Transverse colon (tissue), 4 donors: ENCODE measurements around the gene GREM2. TPM values are rescaled to one million over a fixed set of nuclear protein-coding genes. Genes with fewer than 3 reads are reported as not detected.

ENCODE experiments used
- DNase-seq: peaks from one replicate; pipeline ENCODE4 v3.0.0-alpha.2; 2019
- H3K27ac ChIP-seq, 4 donors: fragments of 200-600 bp; sonication (generic); 2 replicates each; pipeline ENCODE4 v1.5.1; 2016 to 2018; ENCODE audit warnings: inconsistent platforms in 4 of 4
- H3K27me3 ChIP-seq: fragments of 200-600 bp; sonication (generic); 2 replicates; pipeline ENCODE4 v1.5.1; 2017; ENCODE audit warnings: inconsistent platforms
- H3K36me3 ChIP-seq, 4 donors: fragments of 200-600 bp; sonication (generic); 2 replicates each; pipeline ENCODE4 v1.5.1; 2017 to 2019; ENCODE audit warnings: inconsistent platforms in 4 of 4
- H3K4me1 ChIP-seq, 4 donors: fragments of 200-600 bp; sonication (generic); 2 replicates each; pipeline ENCODE4 v1.5.1; 2017 to 2020; ENCODE audit warnings: inconsistent platforms in 4 of 4
- H3K4me3 ChIP-seq, 4 donors: fragments of 200-600 bp; sonication (generic); 1 replicate in 1 of 4; 2 replicates in 3 of 4; pipeline versions ENCODE4 v1.5.1 to v1.6.1; 2017 to 2019; ENCODE audit warnings: inconsistent platforms in 4 of 4
- H3K9me3 ChIP-seq, 2 donors: fragments of 200-600 bp; sonication (generic); 2 replicates each; pipeline ENCODE4 v1.5.1; 2017 to 2019; ENCODE audit warnings: inconsistent platforms in 2 of 2
- EP300 ChIP-seq: sonication (generic); formaldehyde crosslinking; IDR thresholded peaks from one replicate; pipeline ENCODE4 v1.6.1; 2017; ENCODE audit warnings: antibody characterized with exemption, low read depth
- POLR2A ChIP-seq: fragments of 450-650 bp; IDR thresholded peaks from one replicate; pipeline ENCODE4 v1.6.1; 2016; ENCODE audit warnings: antibody characterized with exemption, mild to moderate bottlenecking, moderate library complexity
- POLR2AphosphoS5 ChIP-seq, 3 donors: sonication (generic); formaldehyde crosslinking; IDR thresholded peaks; one replicate each; pipeline ENCODE4 v1.6.1; 2016; ENCODE audit warnings: antibody characterized with exemption in 3 of 3
- WGBS, 2 donors: methylation state at CpG; one replicate each; pipeline ENCODE4 v1.1.5; 2018; ENCODE audit warnings: low coverage in 1 of 2; 5-methylcytosine and 5-hydroxymethylcytosine counted together
- in situ Hi-C, 4 donors: fragments of 200-750 bp; cut with MboI; loops; one replicate each; pipeline versions ENCODE4 v1.15.0 to v1.15.1; 2017; ENCODE audit warnings: low sequenced_read_pairs in 3 of 4, low pct_ligation_motif_present in 1 of 4, low pct_unique_long_range_greater_than_20kb in 1 of 4
- intact Hi-C: fragments of 100-400 bp; cut with DNase I; formaldehyde crosslinking; loops from one replicate; pipeline ENCODE4 v1.15.1; 2023; ENCODE audit warnings: low total_unique reads
- total RNA-seq, 4 donors: library from RNA; depleted of rRNA; stranded (reverse); fragments of >200 nt; gene quantifications; one replicate each; pipeline ENCODE4 v1.1.0, GENCODE V29; 2016
- TF ChIP-seq, protein P1 (sequence below), 5 experiments: fragments of 200-600 bp in 3 of 5; fragments of 450-650 bp in 2 of 5; sonication (generic) in 3 of 5; IDR thresholded peaks; 1 replicate in 2 of 5; 2 replicates in 3 of 5; pipeline ENCODE4 v1.5.1; 2016 to 2017; ENCODE audit warnings: antibody characterized with exemption in 5 of 5, inconsistent platforms in 3 of 5, mild to moderate bottlenecking in 2 of 5, moderate library complexity in 1 of 5

GREM2 gene
- total RNA-seq, 4 donors from 2014 or later = 2.8 to 13.1 (median 4.9) TPM

DNA sequence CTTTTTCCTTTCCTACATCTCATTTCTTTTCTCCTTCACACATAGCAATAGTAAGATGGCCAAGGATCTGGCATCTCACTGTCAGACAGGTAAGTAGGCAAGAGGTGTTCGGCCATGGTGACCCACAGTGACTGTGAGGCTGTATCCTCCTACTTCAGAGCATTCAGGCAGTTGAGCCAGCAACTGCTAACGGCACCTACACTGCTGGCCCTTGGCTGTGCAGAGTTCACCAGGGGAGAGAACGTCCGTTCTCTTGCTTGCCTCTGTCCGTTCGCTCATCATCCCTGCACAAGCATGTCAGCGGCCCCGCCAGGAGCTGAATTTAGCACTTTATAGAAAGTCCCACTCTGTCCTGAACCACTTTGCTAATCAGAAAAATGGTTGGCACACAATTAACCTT, 113.6 kb downstream of the GREM2 start:
- in situ Hi-C loops = no loop called here
- 87 to 90% methylated on average over 6 to 8 of the region's 8 CpGs for WGBS, 2 donors
- no peak overlapping the region for H3K4me3 ChIP-seq
- no peak overlapping the region for H3K27ac ChIP-seq
- H3K4me1 ChIP-seq = no peaks in the 10 kb centered on the region
- intact Hi-C loops = no loop called here
- no peak for DNase-seq
- H3K36me3 ChIP-seq = no peaks in the 10 kb centered on the region
- no peaks in the 10 kb centered on the region for H3K9me3 ChIP-seq
- no peaks in the 10 kb centered on the region for H3K27me3 ChIP-seq
- TF ChIP-seq POLR2AphosphoS5 (IDR thresholded peaks at IDR 0.05) (no peak), POLR2A (no peak), EP300 (no peak)
- TF ChIP-seq, protein P1, sequence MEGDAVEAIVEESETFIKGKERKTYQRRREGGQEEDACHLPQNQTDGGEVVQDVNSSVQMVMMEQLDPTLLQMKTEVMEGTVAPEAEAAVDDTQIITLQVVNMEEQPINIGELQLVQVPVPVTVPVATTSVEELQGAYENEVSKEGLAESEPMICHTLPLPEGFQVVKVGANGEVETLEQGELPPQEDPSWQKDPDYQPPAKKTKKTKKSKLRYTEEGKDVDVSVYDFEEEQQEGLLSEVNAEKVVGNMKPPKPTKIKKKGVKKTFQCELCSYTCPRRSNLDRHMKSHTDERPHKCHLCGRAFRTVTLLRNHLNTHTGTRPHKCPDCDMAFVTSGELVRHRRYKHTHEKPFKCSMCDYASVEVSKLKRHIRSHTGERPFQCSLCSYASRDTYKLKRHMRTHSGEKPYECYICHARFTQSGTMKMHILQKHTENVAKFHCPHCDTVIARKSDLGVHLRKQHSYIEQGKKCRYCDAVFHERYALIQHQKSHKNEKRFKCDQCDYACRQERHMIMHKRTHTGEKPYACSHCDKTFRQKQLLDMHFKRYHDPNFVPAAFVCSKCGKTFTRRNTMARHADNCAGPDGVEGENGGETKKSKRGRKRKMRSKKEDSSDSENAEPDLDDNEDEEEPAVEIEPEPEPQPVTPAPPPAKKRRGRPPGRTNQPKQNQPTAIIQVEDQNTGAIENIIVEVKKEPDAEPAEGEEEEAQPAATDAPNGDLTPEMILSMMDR (IDR thresholded peaks at IDR 0.05) = no peak

DNA sequence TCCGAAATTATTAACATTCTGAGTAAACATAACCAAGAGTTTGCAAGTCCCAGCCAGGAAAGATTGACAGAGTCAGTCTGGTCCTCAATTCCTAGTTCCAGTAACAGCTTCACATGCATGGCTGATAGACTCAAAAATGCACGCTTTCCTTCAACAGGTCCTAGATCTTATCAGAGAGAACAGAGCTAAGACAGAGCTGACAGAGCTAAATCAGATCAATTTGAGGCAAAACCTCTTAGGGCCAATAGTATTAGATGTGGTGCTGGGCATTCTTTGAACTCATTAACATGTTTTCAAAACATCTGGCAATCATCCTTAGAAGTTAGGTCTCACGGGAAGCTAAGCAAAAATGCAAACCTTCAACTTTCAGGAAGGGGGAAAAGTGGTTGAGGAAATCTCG, 114.0 kb downstream of the GREM2 start:
- H3K36me3 ChIP-seq = no peaks in the 10 kb centered on the region
- intact Hi-C loops (no loop called here), in situ Hi-C loops (no loop called here)
- WGBS, 2 donors = 73 to 80% methylated on average over 4 of the region's 4 CpGs
- TF ChIP-seq POLR2AphosphoS5 (IDR thresholded peaks at IDR 0.05) = no peak
- TF ChIP-seq, protein P1 (IDR thresholded peaks at IDR 0.05) = no peak
- no peak for TF ChIP-seq EP300
- no peak for TF ChIP-seq POLR2A
- DNase-seq = no peak
- H3K27me3 ChIP-seq = no peaks in the 10 kb centered on the region
- H3K9me3 ChIP-seq = no peaks in the 10 kb centered on the region
- H3K27ac ChIP-seq = no peak overlapping the region
- no peak overlapping the region for H3K4me3 ChIP-seq
- H3K4me1 ChIP-seq = no peaks in the 10 kb centered on the region

DNA sequence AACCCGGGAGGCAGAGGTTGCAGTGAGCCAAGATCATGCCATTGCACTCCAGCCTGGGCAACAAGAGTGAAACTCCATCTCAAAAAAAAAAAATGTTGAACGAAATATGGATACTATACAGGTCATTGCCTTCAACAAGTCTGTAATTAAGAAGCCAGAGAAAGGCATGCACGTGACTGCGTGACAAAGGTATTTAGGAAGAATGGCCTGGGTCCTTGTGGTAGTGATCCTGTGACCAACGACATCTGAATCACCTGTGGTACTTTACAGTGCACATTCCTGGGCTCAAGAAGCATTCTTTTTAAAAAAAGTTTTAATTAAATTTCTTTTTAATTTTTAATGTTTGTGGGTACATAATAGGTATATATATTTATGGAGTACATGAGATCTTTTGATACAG, 115.0 kb downstream of the GREM2 start:
- in situ Hi-C loops = no loop called here
- intact Hi-C loops = no loop called here
- Histone ChIP-seq H3K4me1 (no peaks in the 10 kb centered on the region), H3K9me3 (no peaks in the 10 kb centered on the region), H3K4me3 (no peak overlapping the region), H3K27me3 (no peaks in the 10 kb centered on the region), H3K27ac (no peak overlapping the region), H3K36me3 (no peaks in the 10 kb centered on the region)
- 83 to 92% methylated on average over 5 of the region's 5 CpGs for WGBS, 2 donors
- TF ChIP-seq EP300 (no peak), POLR2AphosphoS5 (IDR thresholded peaks at IDR 0.05) (no peak), POLR2A (no peak)
- TF ChIP-seq, protein P1 (IDR thresholded peaks at IDR 0.05) = no peak
- no peak for DNase-seq

DNA sequence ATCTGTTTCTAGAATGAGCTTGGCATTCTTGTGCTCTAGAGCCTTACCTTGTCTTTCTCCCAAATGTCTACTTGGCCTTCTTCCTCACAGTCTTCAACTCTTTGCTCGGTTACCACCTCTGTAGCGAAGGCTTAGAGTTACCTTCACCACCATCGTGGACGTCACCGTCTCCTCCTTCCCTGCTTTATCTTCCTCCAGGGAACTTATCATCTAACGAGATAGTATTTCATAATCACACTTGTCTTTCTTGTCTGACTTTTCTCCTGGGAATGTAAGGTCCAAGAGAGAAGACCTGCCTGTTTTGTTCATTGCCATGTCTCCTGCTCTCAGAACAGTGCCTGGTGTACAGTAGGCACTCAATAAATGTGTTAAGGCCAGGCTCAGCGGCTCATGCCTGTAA, 115.6 kb downstream of the GREM2 start:
- Histone ChIP-seq H3K27ac (no peak overlapping the region), H3K9me3 (no peaks in the 10 kb centered on the region), H3K36me3 (no peaks in the 10 kb centered on the region), H3K4me3 (no peak overlapping the region), H3K27me3 (no peaks in the 10 kb centered on the region), H3K4me1 (no peaks in the 10 kb centered on the region)
- no peak for DNase-seq
- in situ Hi-C loops (no loop called here), intact Hi-C loops (no loop called here)
- TF ChIP-seq POLR2A = no peak
- no peak for TF ChIP-seq POLR2AphosphoS5 (IDR thresholded peaks at IDR 0.05)
- TF ChIP-seq, protein P1 (IDR thresholded peaks at IDR 0.05) = no peak
- TF ChIP-seq EP300 = no peak
- WGBS, 2 donors = 87 to 92% methylated on average over 6 to 7 of the region's 7 CpGs
